GM12865 (cell line): ENCODE data around the gene SPPL2B.

Experiments
- DNase-seq: peaks from one replicate; pipeline ENCODE4 v3.0.0; 2010; ENCODE audit warnings: low read depth
- H3K4me3 ChIP-seq: 2 replicates; pipeline ENCODE4 v1.5.1; 2011; ENCODE audit warnings: mild to moderate bottlenecking, low read depth, low read length, control low read depth
- TF ChIP-seq, protein P1 (sequence below): IDR thresholded peaks from 2 replicates; pipeline ENCODE4 v1.5.1; 2011; ENCODE audit warnings: low read length, control low read depth, low read depth, inconsistent platforms; ENCODE audit not compliant: insufficient read depth; ENCODE audit errors: missing control alignments

The SPPL2B gene

DNA sequence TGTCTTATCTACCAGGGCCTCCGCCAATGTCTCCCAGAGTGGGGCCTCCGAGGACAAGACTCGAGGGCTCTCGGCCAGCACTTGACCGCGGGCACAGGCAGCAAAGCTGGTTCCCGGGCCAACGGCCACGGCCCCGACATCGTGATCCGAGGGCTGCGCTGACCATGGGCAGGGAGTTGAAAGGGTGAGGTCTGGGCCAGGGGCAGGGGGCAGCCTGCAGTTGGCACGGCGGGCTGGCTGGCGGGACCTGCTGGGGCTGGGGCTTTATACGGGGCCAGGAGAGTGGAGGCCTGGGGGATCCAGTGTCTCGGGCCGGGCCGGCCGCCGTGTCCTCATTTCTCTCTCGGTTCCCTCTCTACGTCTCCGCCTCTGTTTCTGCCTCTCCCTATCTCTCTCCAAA is 10.7 kb upstream of the SPPL2B start:
- TF ChIP-seq, protein P1, sequence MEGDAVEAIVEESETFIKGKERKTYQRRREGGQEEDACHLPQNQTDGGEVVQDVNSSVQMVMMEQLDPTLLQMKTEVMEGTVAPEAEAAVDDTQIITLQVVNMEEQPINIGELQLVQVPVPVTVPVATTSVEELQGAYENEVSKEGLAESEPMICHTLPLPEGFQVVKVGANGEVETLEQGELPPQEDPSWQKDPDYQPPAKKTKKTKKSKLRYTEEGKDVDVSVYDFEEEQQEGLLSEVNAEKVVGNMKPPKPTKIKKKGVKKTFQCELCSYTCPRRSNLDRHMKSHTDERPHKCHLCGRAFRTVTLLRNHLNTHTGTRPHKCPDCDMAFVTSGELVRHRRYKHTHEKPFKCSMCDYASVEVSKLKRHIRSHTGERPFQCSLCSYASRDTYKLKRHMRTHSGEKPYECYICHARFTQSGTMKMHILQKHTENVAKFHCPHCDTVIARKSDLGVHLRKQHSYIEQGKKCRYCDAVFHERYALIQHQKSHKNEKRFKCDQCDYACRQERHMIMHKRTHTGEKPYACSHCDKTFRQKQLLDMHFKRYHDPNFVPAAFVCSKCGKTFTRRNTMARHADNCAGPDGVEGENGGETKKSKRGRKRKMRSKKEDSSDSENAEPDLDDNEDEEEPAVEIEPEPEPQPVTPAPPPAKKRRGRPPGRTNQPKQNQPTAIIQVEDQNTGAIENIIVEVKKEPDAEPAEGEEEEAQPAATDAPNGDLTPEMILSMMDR: no peak
- no peak for DNase-seq
- no peak overlapping the region for H3K4me3 ChIP-seq

DNA sequence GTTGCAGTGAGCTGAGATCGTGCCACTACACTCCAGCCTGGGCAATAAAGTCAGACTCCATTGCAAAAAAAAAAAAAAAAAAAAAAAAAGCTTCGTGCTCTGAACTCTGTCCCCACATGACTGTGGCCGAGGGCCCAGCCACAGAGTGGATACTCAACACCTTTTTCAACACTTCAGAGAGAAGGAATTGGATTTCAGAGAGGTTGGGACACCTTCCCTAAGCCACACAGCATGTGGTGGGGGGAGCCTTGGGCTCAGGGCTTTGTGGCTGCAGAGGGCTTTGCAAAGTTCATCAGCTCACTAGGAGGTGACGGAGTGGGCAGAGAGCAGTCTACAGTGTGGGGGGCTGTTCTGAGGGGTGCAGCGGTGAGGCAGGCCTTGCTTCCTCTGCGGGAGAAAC is 9.6 kb upstream of the SPPL2B start:
- no peak overlapping the region for H3K4me3 ChIP-seq
- TF ChIP-seq, protein P1: no peak
- DNase-seq: no peak

DNA sequence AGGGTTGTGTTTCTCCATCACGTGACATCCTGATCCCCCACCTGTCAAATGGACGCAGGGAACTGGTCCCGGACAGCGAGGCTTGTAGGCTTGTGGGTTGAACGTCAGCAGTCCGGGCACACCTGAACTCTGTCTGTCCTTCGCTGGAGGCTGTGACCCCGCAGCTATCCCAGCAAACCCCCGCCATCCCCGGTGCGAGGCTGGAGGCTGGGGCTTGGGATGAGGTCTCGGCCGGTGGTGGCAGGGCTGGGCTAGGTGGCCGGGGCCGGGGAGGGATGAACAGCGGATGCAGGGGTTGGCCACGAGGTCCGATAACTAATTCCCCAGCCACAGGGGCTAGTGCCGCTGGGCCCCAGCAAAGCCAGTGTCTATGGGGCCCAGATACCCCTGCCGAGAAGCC is 8.9 kb upstream of the SPPL2B start:
- no peak for DNase-seq
- H3K4me3 ChIP-seq: no peak overlapping the region
- TF ChIP-seq, protein P1: no peak

DNA sequence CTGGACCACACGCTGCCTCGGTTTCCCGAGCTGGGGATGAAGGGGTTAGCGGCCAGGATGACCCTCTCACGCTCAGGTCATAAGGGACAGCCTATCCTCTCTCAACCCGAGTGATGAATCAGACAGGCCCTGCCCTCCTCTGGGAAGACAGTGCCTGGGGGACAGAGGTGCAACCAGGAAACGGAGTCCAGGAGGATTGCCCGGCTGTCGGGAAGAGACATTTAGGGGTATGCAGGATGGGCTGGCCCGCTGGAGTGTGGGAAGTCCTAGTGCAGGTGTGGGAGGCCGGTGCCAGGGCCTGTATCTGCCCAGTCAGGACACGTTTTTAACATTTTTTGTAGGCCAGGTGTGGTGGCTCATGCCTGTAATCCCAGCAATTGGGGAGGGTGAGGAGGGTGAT is 8.4 kb upstream of the SPPL2B start:
- no peak overlapping the region for H3K4me3 ChIP-seq
- TF ChIP-seq, protein P1: no peak
- no peak for DNase-seq

DNA sequence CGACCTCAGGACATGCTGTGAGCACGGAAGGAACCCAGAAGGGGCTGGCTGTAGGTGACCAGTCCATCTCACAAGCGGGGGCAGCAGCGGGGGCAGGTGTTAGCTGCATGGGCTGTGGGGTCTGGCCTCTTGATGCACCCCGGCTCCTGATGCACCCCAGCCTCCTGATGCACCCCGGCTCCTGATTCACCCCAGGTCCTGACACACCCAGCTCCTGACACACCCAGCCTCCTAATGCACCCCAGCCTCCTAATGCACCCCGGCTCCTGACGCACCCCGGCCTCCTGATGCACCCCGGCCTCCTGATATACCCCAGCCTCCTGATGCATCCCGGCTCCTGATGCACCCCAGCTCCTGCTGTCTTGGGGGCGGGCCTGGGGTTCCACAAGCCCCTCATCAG is 7.5 kb upstream of the SPPL2B start:
- TF ChIP-seq, protein P1: no peak
- DNase-seq: no peak

DNA sequence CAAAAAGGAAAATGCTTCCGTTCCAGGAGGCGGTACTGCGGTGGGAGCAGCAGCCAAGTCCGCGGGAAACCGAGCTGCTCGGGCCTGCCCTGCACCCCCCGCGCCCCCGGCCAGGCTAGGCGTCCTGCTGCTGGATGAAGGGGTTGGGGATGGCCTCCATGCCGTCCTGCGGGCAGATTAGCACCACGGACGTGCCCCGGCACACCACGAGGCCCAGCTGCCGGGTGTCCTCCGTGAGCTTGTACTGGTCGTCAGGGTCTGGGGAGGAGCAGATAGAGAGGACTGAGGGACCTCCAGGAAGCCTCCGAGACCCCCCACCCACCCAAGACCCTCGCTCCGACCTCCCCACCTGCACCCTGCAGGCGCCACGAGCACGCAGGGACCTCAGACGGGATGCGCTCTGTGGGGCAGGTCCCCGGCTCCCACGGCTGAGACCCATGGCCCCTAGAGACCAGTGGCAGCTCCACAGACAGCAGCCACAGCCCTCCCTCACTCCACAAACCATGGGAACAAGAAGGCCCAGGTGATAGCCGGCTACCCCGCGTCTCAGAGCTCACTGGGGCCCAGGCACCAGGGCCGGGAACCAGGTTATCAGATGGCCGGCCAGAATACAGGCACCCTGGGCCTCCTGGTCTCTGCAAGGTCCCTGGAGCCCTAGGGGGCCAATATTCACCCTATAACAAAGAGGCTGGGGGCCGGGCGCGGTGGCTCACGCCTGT is 6.8 kb upstream of the SPPL2B start:
- no peak overlapping the region for H3K4me3 ChIP-seq
- no peak for DNase-seq
- TF ChIP-seq, protein P1: no peak

More for the DNA sequence above, 7.5 kb upstream of the SPPL2B start:
- H3K4me3 ChIP-seq: no peak overlapping the region

DNA sequence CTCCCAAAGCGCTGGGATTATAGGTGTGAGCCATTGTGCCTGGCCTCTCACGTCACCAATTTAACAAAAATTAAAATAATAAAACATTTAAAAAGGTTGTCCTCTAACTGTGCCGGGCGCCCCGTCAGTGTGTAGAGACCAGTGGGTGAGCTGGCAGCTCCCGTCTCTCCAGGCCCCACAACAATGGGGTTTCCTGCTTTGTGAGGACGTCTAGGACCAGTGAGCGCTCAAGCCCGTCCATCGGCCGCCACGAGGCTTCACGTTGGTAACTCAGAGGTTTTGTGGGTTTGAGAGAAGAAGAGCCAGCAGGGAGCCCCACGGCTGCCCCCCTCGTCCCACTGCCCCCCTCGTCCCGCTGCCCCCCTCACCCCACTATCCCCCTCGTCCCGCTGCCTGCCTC is 4.8 kb upstream of the SPPL2B start:
- H3K4me3 ChIP-seq: no peak overlapping the region
- TF ChIP-seq, protein P1: no peak

More for the DNA sequence above, 4.8 kb upstream of the SPPL2B start:
- no peak for DNase-seq
